SU-DHL-6 (cell line): Measurements from ENCODE around the gene GOSR2.

Experiments used
- H2AFZ ChIP-seq: fragments of 200-600 bp; sonication (generic); 2 replicates; pipeline ENCODE4 v1.6.1; 2014; ENCODE audit warnings: low read depth, mild to moderate bottlenecking, moderate library complexity, mixed read lengths, antibody characterized with exemption, low read length; ENCODE audit not compliant: severe bottlenecking
- H3F3A ChIP-seq: fragments of 200-600 bp; shearing (Covaris generic); 2 replicates; pipeline ENCODE4 v1.6.0; 2016; ENCODE audit warnings: antibody characterized with exemption, mild to moderate bottlenecking; ENCODE audit not compliant: insufficient read depth
- H3K27ac ChIP-seq: fragments of 200-600 bp; sonication (generic); 2 replicates; pipeline ENCODE4 v1.5.1; 2016; ENCODE audit warnings: low read depth, mild to moderate bottlenecking, low read length, moderate library complexity, mixed read lengths
- H3K27me3 ChIP-seq: fragments of 200-600 bp; sonication (generic), shearing (Covaris generic); 2 replicates; pipeline ENCODE4 v1.6.0; 2014; ENCODE audit warnings: mild to moderate bottlenecking, low read length
- H3K36me3 ChIP-seq: fragments of 200-600 bp; sonication (generic); 2 replicates; pipeline ENCODE4 v1.6.1; 2014; ENCODE audit warnings: mild to moderate bottlenecking, low read length, mixed read lengths
- H3K4me2 ChIP-seq: fragments of 300-600, 200-600 bp; shearing (Covaris generic), sonication (generic); 2 replicates; pipeline ENCODE4 v1.6.0; 2014; ENCODE audit warnings: low read length, low read depth, mild to moderate bottlenecking; ENCODE audit not compliant: poor library complexity, severe bottlenecking
- H3K4me3 ChIP-seq: fragments of 200-600 bp; sonication (generic); 2 replicates; pipeline ENCODE4 v1.5.1; 2014; ENCODE audit warnings: antibody characterized with exemption, low read length, mild to moderate bottlenecking, mixed read lengths; ENCODE audit not compliant: insufficient read depth, poor library complexity, severe bottlenecking
- H3K79me2 ChIP-seq: fragments of 200-600 bp; sonication (generic); 2 replicates; pipeline ENCODE4 v1.6.1; 2014; ENCODE audit warnings: mild to moderate bottlenecking, low read length, moderate library complexity; ENCODE audit not compliant: insufficient read depth
- H3K9ac ChIP-seq: fragments of 200-600 bp; sonication (generic); 2 replicates; pipeline ENCODE4 v1.7.0; 2014; ENCODE audit warnings: mild to moderate bottlenecking, low read length
- H3K9me2 ChIP-seq: fragments of 200-600 bp; sonication (generic); replicated peaks from 2 replicates; pipeline ENCODE4 v1.6.1; 2014; ENCODE audit warnings: low read length; ENCODE audit not compliant: insufficient read depth
- H3K9me3 ChIP-seq: fragments of 200-600 bp; sonication (generic); 2 replicates; pipeline ENCODE4 v1.6.1; 2014; ENCODE audit warnings: low read length, mixed read lengths; ENCODE audit not compliant: insufficient read depth
- H4K20me1 ChIP-seq: fragments of 200-600 bp; sonication (generic); 2 replicates; pipeline ENCODE4 v1.6.1; 2014; ENCODE audit warnings: low read depth, mild to moderate bottlenecking, antibody characterized with exemption, low read length, moderate library complexity, mixed read lengths
- EZH2phosphoT487 ChIP-seq: fragments of 200-600 bp; sonication (generic), shearing (Covaris generic); conservative IDR thresholded peaks from 2 replicates; pipeline ENCODE4 v1.6.1; 2018; ENCODE audit warnings: mild to moderate bottlenecking, antibody characterized with exemption, low read length, moderate library complexity, mixed read lengths
- TF ChIP-seq, protein P1 (sequence below): fragments of 200-600 bp; sonication (generic); IDR thresholded peaks from one replicate; pipeline ENCODE4 v1.5.1; 2017; ENCODE audit warnings: antibody characterized with exemption, mild to moderate bottlenecking, low read length, moderate library complexity; ENCODE audit not compliant: insufficient read depth, poor library complexity, severe bottlenecking

Gene GOSR2

DNA sequence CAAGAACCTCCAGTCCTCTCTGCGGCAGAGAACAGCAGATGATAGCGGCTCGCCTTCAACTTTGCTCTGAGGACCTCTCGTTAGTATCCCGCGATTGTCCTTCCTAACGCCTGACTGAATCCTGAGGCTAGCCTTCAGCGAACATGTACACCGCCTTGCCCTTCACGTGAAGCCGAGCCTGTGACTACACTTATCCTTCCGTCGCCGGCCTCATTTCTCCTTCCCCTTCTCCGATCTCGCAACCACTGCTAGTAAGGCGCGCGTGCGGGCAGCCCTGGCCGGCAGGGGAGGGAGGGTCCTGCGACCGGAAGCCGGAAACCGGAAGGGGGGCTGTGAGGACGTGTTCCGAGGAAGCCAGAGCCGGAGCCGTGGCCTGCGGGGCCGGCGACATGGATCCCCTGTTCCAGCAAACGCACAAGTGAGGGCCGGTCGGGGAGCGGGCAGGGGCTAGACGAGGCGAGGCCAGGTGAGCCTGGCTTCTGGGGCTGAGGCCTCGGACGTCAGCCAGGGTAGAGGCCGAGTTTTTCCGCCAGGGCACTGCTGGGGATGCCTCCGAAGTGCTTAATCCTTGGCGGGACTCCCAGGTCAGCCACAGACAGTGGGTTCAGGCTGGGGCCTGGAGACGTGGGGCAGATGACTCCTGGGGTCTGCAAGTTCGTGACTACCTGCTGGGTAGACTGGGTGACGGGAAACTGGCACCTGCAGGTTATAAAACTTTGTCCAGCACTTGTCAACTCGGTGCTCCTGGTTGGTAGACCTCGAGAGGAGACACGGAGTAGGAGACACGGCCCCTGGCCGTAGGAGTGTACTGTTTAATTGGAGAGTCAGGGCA, at the start of gene GOSR2:
GOSR2 (plus strand) TSS at position 357 of the 832 bp plus-strand sequence; CDS start at position 390, 33 bp downstream.
- peak within 1 kb of the TSS; percentile 91 for H2AFZ ChIP-seq
- H3K9ac ChIP-seq, result peak within 1 kb of the TSS; percentile 91
- TF ChIP-seq EZH2phosphoT487, result no peak
- TF ChIP-seq, protein P1, sequence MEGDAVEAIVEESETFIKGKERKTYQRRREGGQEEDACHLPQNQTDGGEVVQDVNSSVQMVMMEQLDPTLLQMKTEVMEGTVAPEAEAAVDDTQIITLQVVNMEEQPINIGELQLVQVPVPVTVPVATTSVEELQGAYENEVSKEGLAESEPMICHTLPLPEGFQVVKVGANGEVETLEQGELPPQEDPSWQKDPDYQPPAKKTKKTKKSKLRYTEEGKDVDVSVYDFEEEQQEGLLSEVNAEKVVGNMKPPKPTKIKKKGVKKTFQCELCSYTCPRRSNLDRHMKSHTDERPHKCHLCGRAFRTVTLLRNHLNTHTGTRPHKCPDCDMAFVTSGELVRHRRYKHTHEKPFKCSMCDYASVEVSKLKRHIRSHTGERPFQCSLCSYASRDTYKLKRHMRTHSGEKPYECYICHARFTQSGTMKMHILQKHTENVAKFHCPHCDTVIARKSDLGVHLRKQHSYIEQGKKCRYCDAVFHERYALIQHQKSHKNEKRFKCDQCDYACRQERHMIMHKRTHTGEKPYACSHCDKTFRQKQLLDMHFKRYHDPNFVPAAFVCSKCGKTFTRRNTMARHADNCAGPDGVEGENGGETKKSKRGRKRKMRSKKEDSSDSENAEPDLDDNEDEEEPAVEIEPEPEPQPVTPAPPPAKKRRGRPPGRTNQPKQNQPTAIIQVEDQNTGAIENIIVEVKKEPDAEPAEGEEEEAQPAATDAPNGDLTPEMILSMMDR, result no peak
- peak within 1 kb of the TSS; percentile 92 for H3K4me3 ChIP-seq
- H3K79me2 ChIP-seq, result peaks cover 50% of the 10 kb centered on the region
- H3K27me3 ChIP-seq, result no peaks in the 10 kb centered on the region
- H3K4me2 ChIP-seq, result peak within 1 kb of the TSS; percentile 90
- no peaks in the 10 kb centered on the region for H3F3A ChIP-seq
- peak within 1 kb of the TSS; percentile 84 for H3K27ac ChIP-seq
- H3K36me3 ChIP-seq, result no peaks in the 10 kb centered on the region
- no peaks in the 10 kb centered on the region for H4K20me1 ChIP-seq
- no peaks in the 10 kb centered on the region for H3K9me3 ChIP-seq
- H3K9me2 ChIP-seq, result no peaks in the 10 kb centered on the region

GRCh38 chr17:46873941-46874645, 48.9 kb upstream of the GOSR2 start:
- H4K20me1 ChIP-seq, result no peaks in the 10 kb centered on the region
- no peak overlapping the region for H3K4me3 ChIP-seq
- H3K36me3 ChIP-seq, result no peaks in the 10 kb centered on the region
- no peaks in the 10 kb centered on the region for H3K27me3 ChIP-seq
- no peaks in the 10 kb centered on the region for H3K79me2 ChIP-seq
- no peaks in the 10 kb centered on the region for H3F3A ChIP-seq
- H3K9me3 ChIP-seq, result no peaks in the 10 kb centered on the region
- no peaks in the 10 kb centered on the region for H3K9me2 ChIP-seq
- H3K27ac ChIP-seq, result no peak overlapping the region
- no peak overlapping the region for H3K9ac ChIP-seq
- no peak for TF ChIP-seq EZH2phosphoT487
- TF ChIP-seq, protein P1, result no peak
- H3K4me2 ChIP-seq, result no peak overlapping the region
- no peak overlapping the region for H2AFZ ChIP-seq

GRCh38 chr17:46874906-46875305, 48.1 kb upstream of the GOSR2 start:
- H3K4me2 ChIP-seq, result no peak overlapping the region
- no peaks in the 10 kb centered on the region for H3K36me3 ChIP-seq

More at GRCh38 chr17:46874906-46875305, 48.1 kb upstream of the GOSR2 start:
- H3K79me2 ChIP-seq, result no peaks in the 10 kb centered on the region
- H3F3A ChIP-seq, result no peaks in the 10 kb centered on the region
- H3K27ac ChIP-seq, result no peak overlapping the region
- H3K9me2 ChIP-seq, result no peaks in the 10 kb centered on the region
- H3K9ac ChIP-seq, result no peak overlapping the region
- no peak for TF ChIP-seq EZH2phosphoT487
- TF ChIP-seq, protein P1, result no peak
- no peak overlapping the region for H3K4me3 ChIP-seq
- H2AFZ ChIP-seq, result no peak overlapping the region
- no peaks in the 10 kb centered on the region for H4K20me1 ChIP-seq
- H3K27me3 ChIP-seq, result no peaks in the 10 kb centered on the region
- H3K9me3 ChIP-seq, result no peaks in the 10 kb centered on the region
